ENCODE results near the gene SUPT6H. TPM values are rescaled to one million over a fixed set of nuclear protein-coding genes. Genes with fewer than 3 reads are reported as not detected.

SUPT6H gene
- total and polyA plus RNA-seq, 2 donors = 42.1 to 47.2 TPM

DNA sequence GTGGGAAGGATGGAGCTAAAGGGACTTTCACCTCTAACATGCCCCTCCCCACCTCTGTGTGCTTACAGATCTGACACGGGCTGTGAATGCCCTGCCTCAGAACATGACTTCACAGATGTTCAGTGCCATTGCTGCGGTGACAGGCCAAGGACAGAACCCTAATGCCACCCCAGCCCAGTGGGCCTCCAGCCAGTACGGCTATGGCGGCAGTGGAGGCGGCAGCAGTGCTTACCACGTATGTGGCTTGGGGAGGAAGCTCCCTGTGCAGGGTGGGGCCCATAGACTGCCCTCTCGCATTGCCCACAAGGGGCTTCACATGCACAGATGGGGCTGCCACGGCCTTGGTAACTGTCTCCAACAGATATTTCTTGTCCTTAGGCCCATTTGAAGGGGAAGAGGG, 38.3 kb downstream of the SUPT6H start:
- peaks cover 5% of the 10 kb centered on the region for H3K36me3 ChIP-seq (ENCODE audit: insufficient read depth)
- WGBS = 92% methylated on average over 8 of the region's 8 CpGs

DNA sequence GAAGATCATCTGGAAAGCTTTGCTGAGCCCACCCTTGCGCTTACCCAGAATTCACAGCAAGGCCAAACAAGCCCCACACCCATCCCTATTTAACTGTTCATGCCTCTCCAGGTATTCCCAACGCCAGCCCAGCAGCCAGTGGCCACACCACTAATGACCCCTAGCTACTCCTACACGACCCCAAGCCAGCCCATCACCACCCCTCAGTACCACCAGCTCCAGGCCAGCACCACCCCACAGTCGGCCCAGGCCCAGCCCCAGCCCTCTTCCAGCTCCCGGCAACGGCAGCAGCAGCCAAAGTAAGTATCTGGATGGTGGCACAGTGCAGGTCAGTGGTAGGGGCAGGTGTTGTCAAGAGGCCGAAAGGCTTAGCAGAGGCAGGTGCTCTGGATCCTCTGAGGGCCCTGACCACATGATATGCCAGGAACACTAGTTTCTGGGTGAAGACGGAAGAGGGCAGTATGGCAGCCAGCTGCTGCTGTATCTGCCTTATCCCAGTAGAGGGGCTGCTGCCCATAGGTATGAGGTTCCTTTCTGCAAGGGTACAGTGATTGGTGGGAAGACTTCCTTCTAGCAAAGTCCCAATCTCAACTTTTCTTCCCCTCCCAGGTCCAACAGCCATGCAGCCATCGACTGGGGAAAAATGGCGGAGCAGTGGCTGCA, 39.0 kb downstream of the SUPT6H start:
- WGBS = 90% methylated on average over 10 of the region's 10 CpGs
- DNase-seq (ENCODE audit: extremely low spot score) = no peak
- no peaks in the 10 kb centered on the region for H3K4me1 ChIP-seq (ENCODE audit: insufficient read depth)
- no peak overlapping the region for H3K27ac ChIP-seq (ENCODE audit: low read depth)
- peaks cover 5% of the 10 kb centered on the region for H3K36me3 ChIP-seq (ENCODE audit: insufficient read depth)
- no peak overlapping the region for H3K4me3 ChIP-seq (ENCODE audit: low read depth, low read length)

More for the DNA sequence above, 38.3 kb downstream of the SUPT6H start:
- DNase-seq (ENCODE audit: extremely low spot score) = no peak
- H3K4me1 ChIP-seq (ENCODE audit: insufficient read depth) = no peaks in the 10 kb centered on the region
- H3K4me3 ChIP-seq (ENCODE audit: low read depth, low read length) = no peak overlapping the region
- no peak overlapping the region for H3K27ac ChIP-seq (ENCODE audit: low read depth)

GRCh38 chr17:28702026-28702751, 40.2 kb downstream of the SUPT6H start:
- H3K4me1 ChIP-seq (ENCODE audit: insufficient read depth) = no peaks in the 10 kb centered on the region
- no peak overlapping the region for H3K27ac ChIP-seq (ENCODE audit: low read depth)
- peaks cover 5% of the 10 kb centered on the region for H3K36me3 ChIP-seq (ENCODE audit: insufficient read depth)
- no peak overlapping the region for H3K4me3 ChIP-seq (ENCODE audit: low read depth, low read length)
- no peak for DNase-seq (ENCODE audit: extremely low spot score)
- 72% methylated on average over 10 of the region's 10 CpGs for WGBS

DNA sequence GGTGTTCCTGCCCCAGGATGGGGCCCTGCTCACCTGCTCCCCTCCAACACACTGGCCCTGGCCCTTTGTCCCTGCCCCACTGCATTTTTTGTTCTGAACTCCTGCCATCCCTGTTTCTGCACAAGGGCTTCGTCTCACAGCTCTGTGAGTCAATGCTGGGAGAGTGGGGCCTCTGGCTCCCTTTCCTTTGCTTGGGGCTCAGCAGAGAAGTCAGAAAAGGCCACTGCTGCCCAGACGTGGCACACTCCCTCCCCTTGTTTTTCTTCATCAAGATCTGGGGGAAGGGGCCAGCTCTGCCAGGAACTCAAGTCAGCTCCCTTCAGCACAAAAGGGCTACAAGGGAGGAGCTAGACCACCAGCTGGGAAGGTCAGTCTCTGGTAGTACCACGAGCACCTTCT, 40.7 kb downstream of the SUPT6H start:
- Histone ChIP-seq H3K36me3 (ENCODE audit: insufficient read depth) (peaks cover 2% of the 10 kb centered on the region), H3K4me1 (ENCODE audit: insufficient read depth) (no peaks in the 10 kb centered on the region), H3K27ac (ENCODE audit: low read depth) (no peak overlapping the region), H3K4me3 (ENCODE audit: low read depth, low read length) (no peak overlapping the region)
- 62% methylated on average over 3 of the region's 3 CpGs for WGBS
- no peak for DNase-seq (ENCODE audit: extremely low spot score)

DNA sequence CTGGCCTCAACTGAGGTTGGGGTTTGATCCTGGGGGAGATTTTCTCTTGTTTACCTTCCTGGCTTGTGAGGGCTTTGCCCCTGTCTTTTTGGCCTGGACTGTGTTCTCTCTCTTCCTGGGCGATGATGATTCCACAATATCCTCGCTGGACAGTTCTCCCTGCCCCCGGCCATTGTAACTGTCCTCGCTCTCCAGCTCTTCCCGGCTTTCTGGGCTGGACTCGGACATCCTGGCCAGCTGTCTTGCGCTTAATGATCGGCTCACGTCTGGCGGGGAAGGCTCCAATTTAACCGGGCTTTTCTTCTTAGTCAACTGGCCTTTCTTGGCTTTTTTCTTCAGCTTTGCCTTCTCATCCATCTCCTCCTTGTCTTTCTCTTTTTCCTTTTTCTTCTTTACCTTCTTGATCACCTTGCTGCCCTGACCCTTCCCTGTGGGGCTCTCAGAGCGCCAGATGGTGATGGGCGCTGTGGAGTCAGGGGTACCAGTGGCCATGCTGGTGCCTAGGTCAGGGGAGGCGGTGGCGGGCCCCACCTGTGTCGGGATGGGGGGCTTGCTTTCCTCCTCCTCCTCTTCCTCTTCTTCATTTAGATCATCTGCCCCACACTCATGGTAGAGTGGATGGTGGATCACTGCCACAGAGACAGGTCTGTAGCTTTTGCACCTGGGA, 41.7 kb downstream of the SUPT6H start:
- H3K4me3 ChIP-seq (ENCODE audit: low read depth, low read length) = no peak overlapping the region
- 76% methylated on average over 16 of the region's 16 CpGs for WGBS
- peaks cover 2% of the 10 kb centered on the region for H3K36me3 ChIP-seq (ENCODE audit: insufficient read depth)
- no peak overlapping the region for H3K27ac ChIP-seq (ENCODE audit: low read depth)
- no peaks in the 10 kb centered on the region for H3K4me1 ChIP-seq (ENCODE audit: insufficient read depth)
- DNase-seq (ENCODE audit: extremely low spot score) = no peak

- H3K4me1 ChIP-seq (ENCODE audit: insufficient read depth) = no peaks in the 10 kb centered on the region
- no peak for DNase-seq (ENCODE audit: extremely low spot score)
- H3K36me3 ChIP-seq (ENCODE audit: insufficient read depth) = peaks cover 2% of the 10 kb centered on the region
- H3K4me3 ChIP-seq (ENCODE audit: low read depth, low read length) = no peak overlapping the region
- WGBS = 87% methylated on average over 14 of the region's 14 CpGs
- H3K27ac ChIP-seq (ENCODE audit: low read depth) = no peak overlapping the region
Measured at GRCh38 chr17:28704219-28704858, 42.3 kb downstream of the SUPT6H start.

DNA sequence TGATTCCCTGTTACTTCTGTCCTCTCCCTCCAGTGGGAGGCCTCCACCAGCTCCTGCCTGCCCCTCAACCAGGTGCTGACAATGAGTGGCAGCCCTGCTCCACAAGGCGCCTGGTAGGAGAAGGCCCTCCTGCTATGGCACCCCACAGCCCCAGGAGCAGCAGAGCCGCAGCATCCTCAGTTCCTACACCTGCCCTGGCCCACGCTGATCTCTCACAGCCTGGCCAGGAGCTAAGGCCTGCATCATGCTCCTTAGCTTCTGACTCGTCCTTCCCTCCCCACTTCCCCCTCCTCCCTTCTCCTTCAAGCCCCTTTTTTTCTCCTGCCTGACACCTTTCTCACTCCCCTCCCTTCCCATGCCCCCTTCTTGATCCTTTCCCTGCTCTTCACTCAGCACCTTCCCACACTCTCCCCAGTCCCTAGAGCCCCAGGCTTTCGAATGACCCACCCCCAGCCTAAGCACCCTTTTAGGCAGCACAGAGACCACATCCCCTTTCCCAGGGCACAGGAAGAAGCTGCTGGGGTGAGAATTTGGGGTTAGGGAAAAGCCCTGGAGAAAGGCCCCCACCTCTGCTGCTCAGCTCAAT, 43.2 kb downstream of the SUPT6H start:
- DNase-seq (ENCODE audit: extremely low spot score) = no peak
- 69% methylated on average over 5 of the region's 5 CpGs for WGBS
- Histone ChIP-seq H3K4me3 (ENCODE audit: low read depth, low read length) (no peak overlapping the region), H3K27ac (ENCODE audit: low read depth) (no peak overlapping the region), H3K4me1 (ENCODE audit: insufficient read depth) (no peaks in the 10 kb centered on the region), H3K36me3 (ENCODE audit: insufficient read depth) (peaks cover 2% of the 10 kb centered on the region)

- 76% methylated on average over 10 of the region's 10 CpGs for WGBS
- Histone ChIP-seq H3K27ac (ENCODE audit: low read depth) (no peak overlapping the region), H3K4me1 (ENCODE audit: insufficient read depth) (no peaks in the 10 kb centered on the region), H3K4me3 (ENCODE audit: low read depth, low read length) (no peak overlapping the region), H3K36me3 (ENCODE audit: insufficient read depth) (peaks cover 2% of the 10 kb centered on the region)
- no peak for DNase-seq (ENCODE audit: extremely low spot score)
Measured at GRCh38 chr17:28705728-28706334, 43.8 kb downstream of the SUPT6H start.

GRCh38 chr17:28706471-28707338, 44.7 kb downstream of the SUPT6H start:
- WGBS = 56% methylated on average over 6 of the region's 7 CpGs
- H3K36me3 ChIP-seq (ENCODE audit: insufficient read depth) = peaks cover 2% of the 10 kb centered on the region
- H3K4me1 ChIP-seq (ENCODE audit: insufficient read depth) = no peaks in the 10 kb centered on the region
- no peak for DNase-seq (ENCODE audit: extremely low spot score)
- no peak overlapping the region for H3K27ac ChIP-seq (ENCODE audit: low read depth)
- no peak overlapping the region for H3K4me3 ChIP-seq (ENCODE audit: low read depth, low read length)

DNA sequence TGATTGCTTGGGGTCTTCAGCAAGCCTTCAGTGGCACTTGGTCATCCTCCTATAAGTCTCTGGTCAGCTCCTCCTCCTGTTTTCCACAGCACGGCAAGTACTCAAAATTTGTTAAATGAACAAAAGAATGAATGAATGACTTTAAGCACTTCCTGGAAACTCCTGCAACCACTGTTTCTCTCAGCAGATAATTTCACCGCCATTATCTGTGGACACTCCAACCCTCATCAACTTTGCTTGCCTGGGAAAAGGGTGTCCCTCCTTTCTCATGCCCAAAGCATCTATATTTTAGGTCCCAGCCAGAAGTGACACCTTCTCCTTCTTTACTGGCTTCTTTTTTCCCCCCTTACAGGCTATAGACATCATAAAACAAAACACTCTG, 45.3 kb downstream of the SUPT6H start:
- DNase-seq (ENCODE audit: extremely low spot score) = no peak
- WGBS = 90% methylated on average over 2 of the region's 2 CpGs
- H3K4me3 ChIP-seq (ENCODE audit: low read depth, low read length) = no peak overlapping the region

DNA sequence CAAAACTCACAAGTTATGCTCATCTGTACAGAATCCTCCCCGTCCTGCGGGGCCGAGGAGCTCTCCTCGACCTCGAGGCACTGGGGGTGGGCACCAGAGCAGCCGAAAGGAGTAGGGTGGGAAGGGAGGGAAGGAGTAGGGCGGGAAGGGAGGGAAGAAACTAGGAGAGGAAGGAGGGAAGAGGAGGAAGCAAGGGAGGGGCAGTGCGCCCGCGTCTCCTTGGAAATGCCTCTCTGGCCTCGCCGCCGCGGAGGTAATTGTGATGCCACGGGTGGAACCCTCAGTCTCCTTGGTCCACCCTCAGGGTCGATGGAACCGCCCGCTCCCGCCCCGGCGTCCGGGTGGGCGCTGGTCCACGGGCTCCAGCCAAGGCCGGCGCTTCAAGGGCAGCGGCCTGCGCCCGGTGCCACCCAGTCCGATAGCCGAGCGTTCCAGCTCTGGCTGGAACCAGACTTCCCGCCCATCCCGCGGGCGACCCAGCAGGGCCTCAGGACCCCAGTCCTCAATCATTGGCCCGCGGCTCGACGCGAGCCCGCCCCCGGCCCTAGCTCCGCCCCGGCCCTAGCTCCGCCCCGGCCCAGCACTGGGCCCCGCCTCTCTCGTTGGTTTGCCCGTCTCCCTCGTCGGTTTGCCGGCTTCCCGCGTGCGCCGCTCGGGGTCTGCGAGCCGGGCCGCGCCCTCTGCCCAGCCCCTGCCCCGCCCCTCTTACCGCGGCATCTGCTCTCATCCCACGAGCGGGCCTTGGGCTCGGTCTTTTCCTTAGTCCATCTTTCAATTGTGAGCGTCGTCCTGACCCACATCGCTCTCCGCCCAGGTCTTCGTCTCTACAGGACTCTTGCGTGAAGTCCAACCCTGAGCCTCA, 49.1 kb downstream of the SUPT6H start:
- Histone ChIP-seq H3K27ac (ENCODE audit: low read depth) (peak overlapping the region; percentile 82), H3K4me3 (ENCODE audit: low read depth, low read length) (peak overlapping the region; percentile 51), H3K4me1 (ENCODE audit: insufficient read depth) (no peaks in the 10 kb centered on the region), H3K36me3 (ENCODE audit: insufficient read depth) (peaks cover 2% of the 10 kb centered on the region)
- WGBS = under 1% methylated on average over 74 of the region's 74 CpGs
- DNase-seq (ENCODE audit: extremely low spot score) = peak; percentile 80

More for the DNA sequence above, 45.3 kb downstream of the SUPT6H start:
- H3K4me1 ChIP-seq (ENCODE audit: insufficient read depth) = no peaks in the 10 kb centered on the region
- peaks cover 2% of the 10 kb centered on the region for H3K36me3 ChIP-seq (ENCODE audit: insufficient read depth)
- no peak overlapping the region for H3K27ac ChIP-seq (ENCODE audit: low read depth)

- H3K27ac ChIP-seq (ENCODE audit: low read depth) = peak within 1 kb of the TSS; percentile 82
- peak within 1 kb of the TSS; percentile 51 for H3K4me3 ChIP-seq (ENCODE audit: low read depth, low read length)
- peaks cover 2% of the 10 kb centered on the region for H3K36me3 ChIP-seq (ENCODE audit: insufficient read depth)
- H3K4me1 ChIP-seq (ENCODE audit: insufficient read depth) = peaks cover 2% of the 10 kb centered on the region
- 2% methylated on average over 20 of the region's 20 CpGs for WGBS
- no peak for DNase-seq (ENCODE audit: extremely low spot score)
Measured at GRCh38 chr17:28711723-28712031, 49.7 kb downstream of the SUPT6H start, which contains the start of gene PROCA1. Gene PROCA1 (minus strand): TSS chr17:28711888. CDS start chr17:28711660, 228 bp downstream.
